ENCODE measurements around the gene MACROH2A1.

DNA sequence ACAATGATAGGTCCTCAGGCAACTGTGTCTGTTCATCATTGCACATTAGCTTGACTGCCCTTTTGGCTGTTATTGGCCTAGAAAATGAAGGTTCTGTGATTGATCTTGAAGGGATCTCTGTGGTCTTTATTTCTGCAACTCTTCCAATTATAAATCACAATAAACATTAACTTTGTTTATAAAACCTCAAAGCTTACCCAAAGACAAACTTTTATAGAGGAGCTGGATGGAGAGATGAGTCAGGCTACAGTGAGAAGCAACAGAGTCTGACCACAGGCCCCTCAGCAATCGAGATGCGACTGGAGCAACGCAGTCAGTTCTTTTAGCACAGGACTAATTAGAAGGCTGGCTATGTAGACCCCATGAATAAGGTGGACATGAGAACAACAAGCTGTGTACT, 5.3 kb downstream of the MACROH2A1 start:
- TF ChIP-seq, protein P1, sequence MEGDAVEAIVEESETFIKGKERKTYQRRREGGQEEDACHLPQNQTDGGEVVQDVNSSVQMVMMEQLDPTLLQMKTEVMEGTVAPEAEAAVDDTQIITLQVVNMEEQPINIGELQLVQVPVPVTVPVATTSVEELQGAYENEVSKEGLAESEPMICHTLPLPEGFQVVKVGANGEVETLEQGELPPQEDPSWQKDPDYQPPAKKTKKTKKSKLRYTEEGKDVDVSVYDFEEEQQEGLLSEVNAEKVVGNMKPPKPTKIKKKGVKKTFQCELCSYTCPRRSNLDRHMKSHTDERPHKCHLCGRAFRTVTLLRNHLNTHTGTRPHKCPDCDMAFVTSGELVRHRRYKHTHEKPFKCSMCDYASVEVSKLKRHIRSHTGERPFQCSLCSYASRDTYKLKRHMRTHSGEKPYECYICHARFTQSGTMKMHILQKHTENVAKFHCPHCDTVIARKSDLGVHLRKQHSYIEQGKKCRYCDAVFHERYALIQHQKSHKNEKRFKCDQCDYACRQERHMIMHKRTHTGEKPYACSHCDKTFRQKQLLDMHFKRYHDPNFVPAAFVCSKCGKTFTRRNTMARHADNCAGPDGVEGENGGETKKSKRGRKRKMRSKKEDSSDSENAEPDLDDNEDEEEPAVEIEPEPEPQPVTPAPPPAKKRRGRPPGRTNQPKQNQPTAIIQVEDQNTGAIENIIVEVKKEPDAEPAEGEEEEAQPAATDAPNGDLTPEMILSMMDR (IDR thresholded peaks at IDR 0.05 in 4 of 5, conservative IDR thresholded peaks at IDR 0.05 in 1 of 5) = no peak
- TF ChIP-seq POLR2A (IDR thresholded peaks at IDR 0.05) = no peak
